Stimulated activated CD8-positive, alpha-beta memory T cell treated with anti-CD3 and anti-CD28 coated beads, Interleukin-12 subunit alpha, Interleukin-12 subunit beta, amount 100 ng/mL, for 4 hours (primary cell): ENCODE measurements around the gene MARCHF9.
"Not testable (repeated sequence)": the region's sequence is repeated elsewhere in the genome, so short reads cannot be mapped to it uniquely, and the experiment has no call there.

Experiments
- DNase-seq: peaks from one replicate; pipeline ENCODE4 v3.0.0-alpha.2; 2020; ENCODE audit warnings: low read depth

The MARCHF9 gene

GRCh38 chr12:57771236-57771872, 16.5 kb downstream of the MARCHF9 start:
- peak; percentile 76 for DNase-seq

- DNase-seq, result peak; percentile 88
Measured at GRCh38 chr12:57771873-57772428, 17.0 kb downstream of the MARCHF9 start, which contains the start of gene METTL1. METTL1 (minus strand) TSS chr12:57772105; CDS start chr12:57772083, 22 bp downstream.

- no peak for DNase-seq
Measured at GRCh38 chr12:57772429-57773322, 17.8 kb downstream of the MARCHF9 start, which contains the start of gene EEF1AKMT3. EEF1AKMT3 (plus strand) TSS chr12:57772614; CDS start chr12:57772725, 111 bp downstream.

GRCh38 chr12:57774634-57775033, 19.7 kb downstream of the MARCHF9 start:
- DNase-seq, result not testable (repeated sequence)

- DNase-seq, result no peak
Measured at GRCh38 chr12:57775044-57775443, 20.1 kb downstream of the MARCHF9 start.

- DNase-seq, result no peak
Measured at GRCh38 chr12:57775563-57776246, 20.8 kb downstream of the MARCHF9 start.

GRCh38 chr12:57776247-57776587, 21.3 kb downstream of the MARCHF9 start:
- no peak for DNase-seq

- DNase-seq, result no peak
Measured at GRCh38 chr12:57777367-57777766, 22.5 kb downstream of the MARCHF9 start.

- no peak for DNase-seq
Measured at GRCh38 chr12:57777911-57778310, 23.0 kb downstream of the MARCHF9 start.

- no peak for DNase-seq
Measured at GRCh38 chr12:57779736-57780135, 24.8 kb downstream of the MARCHF9 start.

GRCh38 chr12:57780284-57780897, 25.5 kb downstream of the MARCHF9 start:
- no peak for DNase-seq

GRCh38 chr12:57781244-57781643, 26.3 kb downstream of the MARCHF9 start:
- no peak for DNase-seq

- no peak for DNase-seq
Measured at GRCh38 chr12:57781801-57782200, 26.9 kb downstream of the MARCHF9 start.

- DNase-seq, result no peak
Measured at GRCh38 chr12:57782243-57782607, 27.3 kb downstream of the MARCHF9 start.

- peak; percentile 92 for DNase-seq
Measured at GRCh38 chr12:57782608-57783465, 27.9 kb downstream of the MARCHF9 start, which contains the start of gene TSFM. TSFM (plus strand) TSS chr12:57782787; CDS start chr12:57782802, 15 bp downstream.

GRCh38 chr12:57783466-57783801, 28.5 kb downstream of the MARCHF9 start:
- no peak for DNase-seq

GRCh38 chr12:57783861-57784260, 29.0 kb downstream of the MARCHF9 start:
- no peak for DNase-seq

GRCh38 chr12:57793920-57794319, 39.0 kb downstream of the MARCHF9 start:
- DNase-seq, result no peak

GRCh38 chr12:57795354-57795753, 40.5 kb downstream of the MARCHF9 start:
- DNase-seq, result no peak

GRCh38 chr12:57796996-57797395, 42.1 kb downstream of the MARCHF9 start:
- DNase-seq, result no peak

GRCh38 chr12:57797933-57798332, 43.0 kb downstream of the MARCHF9 start:
- DNase-seq, result no peak
